K562 (cell line): ENCODE measurements around the gene COL28A1. TPM values are rescaled to one million over a fixed set of nuclear protein-coding genes. Genes with fewer than 3 reads are reported as not detected.

Experiments
- ATAC-seq: fragments of 200-7000 bp; cut with Tn5 transposase; 3 replicates; pipeline ENCODE4 v1.9.1; 2020; ENCODE audit warnings: moderate library complexity
- BruUV-seq: library from RNA; stranded (reverse); fragments of 400-500 nt; replicated peaks from 2 replicates; lab custom pipeline; 2021; lab: Mats Ljungman, UMichigan
- CTCF ChIA-PET: fragments of 300-600 bp; formaldehyde crosslinking; extraction: SDS; loops from one replicate; lab custom pipeline; 2021; ENCODE audit warnings: low intra/inter-chr PET ratio; lab: Yijun Ruan, JAX
- POLR2A ChIA-PET: fragments of 300-600, 350-650 bp; sonication (Branson Sonifier 250); formaldehyde crosslinking; extraction: SDS; loops from one replicate; lab custom pipeline; 2021; ENCODE audit warnings: antibody characterized with exemption, inconsistent platforms; lab: Yijun Ruan, JAX
- DNase-seq, 4 experiments: peaks; one replicate each; pipeline versions ENCODE4 v3.0.0 to v3.0.0-alpha.2; 2011 to 2018; ENCODE audit warnings: low spot score in 3 of 4, mixed read lengths in 3 of 4; ENCODE audit errors: extremely low read depth in 1 of 4
- FAIRE-seq: peaks from 2 replicates; lab custom pipeline; 2011; peaks lifted over from hg19 to GRCh38; lab: Jason Lieb, UNC
- H2AFZ ChIP-seq: 2 replicates; pipeline ENCODE4 v1.6.0; 2011; ENCODE audit warnings: low read depth, low read length, control low read depth, inconsistent platforms
- H3K27ac ChIP-seq: fragments of 200-600 bp; 3 replicates; pipeline ENCODE4 v1.8.0; 2011; ENCODE audit warnings: low read depth, mild to moderate bottlenecking, control low read depth, inconsistent platforms, low read length, moderate library complexity, mixed read lengths; ENCODE audit errors: extremely low read depth
- H3K27me3 ChIP-seq, 2 experiments: fragments of 300-600 bp in 1 of 2; 2 replicates in 1 of 2; 3 replicates in 1 of 2; pipeline versions ENCODE4 v1.6.0 to v1.8.0; 2011; ENCODE audit warnings: inconsistent platforms in 2 of 2, low read length in 2 of 2, mild to moderate bottlenecking in 1 of 2, mixed read lengths in 1 of 2, moderate library complexity in 1 of 2; ENCODE audit not compliant: control insufficient read depth in 2 of 2, insufficient read depth in 2 of 2
- H3K36me3 ChIP-seq: fragments of 300-600 bp; 3 replicates; pipeline ENCODE4 v1.8.0; 2011; ENCODE audit warnings: mild to moderate bottlenecking, low read length, inconsistent platforms; ENCODE audit not compliant: control insufficient read depth, insufficient read depth
- H3K4me1 ChIP-seq, 2 experiments: fragments of 200-600 bp in 1 of 2; replicated peaks in 1 of 2; 2 replicates in 1 of 2; 3 replicates in 1 of 2; pipeline versions ENCODE4 v1.5.1 to v1.8.0; 2011; ENCODE audit warnings: inconsistent platforms in 2 of 2, low read length in 2 of 2, mild to moderate bottlenecking in 1 of 2, mixed read lengths in 1 of 2, moderate library complexity in 1 of 2; ENCODE audit not compliant: control insufficient read depth in 2 of 2, insufficient read depth in 2 of 2
- H3K4me2 ChIP-seq: 2 replicates; pipeline ENCODE4 v1.6.1; 2011; ENCODE audit warnings: low read length, control low read depth, inconsistent platforms, mixed read lengths; ENCODE audit not compliant: insufficient read depth
- H3K4me3 ChIP-seq: fragments of 200-600 bp; sonication (generic), shearing (Covaris generic); 2 replicates; pipeline ENCODE4 v1.5.1; 2016; ENCODE audit warnings: control low read depth, inconsistent platforms
- H3K79me2 ChIP-seq: fragments of 200-600 bp; 3 replicates; pipeline ENCODE4 v1.8.0; 2011; ENCODE audit warnings: low read length, inconsistent platforms; ENCODE audit not compliant: control insufficient read depth, insufficient read depth
- H3K9ac ChIP-seq, 2 experiments: 2 replicates each; pipeline versions ENCODE4 v1.6.0 to v1.6.1; 2011; ENCODE audit warnings: low read depth in 2 of 2, low read length in 2 of 2, control low read depth in 1 of 2, inconsistent platforms in 1 of 2, mild to moderate bottlenecking in 1 of 2, mixed read lengths in 1 of 2; ENCODE audit not compliant: insufficient read depth in 1 of 2
- H3K9me1 ChIP-seq: one replicate; pipeline ENCODE4 v1.6.0; 2011; ENCODE audit warnings: inconsistent platforms, mild to moderate bottlenecking, low read length, moderate library complexity; ENCODE audit not compliant: control insufficient read depth, insufficient read depth
- H3K9me3 ChIP-seq: replicated peaks from 2 replicates; pipeline ENCODE4 v1.5.1; 2011; ENCODE audit warnings: low read depth, low read length, inconsistent platforms; ENCODE audit not compliant: control insufficient read depth, insufficient read depth
- H4K20me1 ChIP-seq: replicated peaks from 2 replicates; pipeline ENCODE4 v1.6.1; 2011; ENCODE audit warnings: low read length, inconsistent platforms, mixed read lengths; ENCODE audit not compliant: control insufficient read depth, insufficient read depth
- CTBP1 ChIP-seq: fragments of 450-650 bp; IDR thresholded peaks from 2 replicates; pipeline ENCODE4 v1.6.1; 2016; ENCODE audit warnings: borderline replicate concordance
- ELK1 ChIP-seq: sonication (generic); formaldehyde crosslinking; IDR thresholded peaks from 2 replicates; pipeline ENCODE4 v1.8.1; 2022; ENCODE audit warnings: missing genetic modification reagents
- MLX ChIP-seq, 2 experiments: fragments of 450-650 bp in 1 of 2; sonication (generic) in 1 of 2; formaldehyde crosslinking; conservative IDR thresholded peaks; 2 replicates each; pipeline versions ENCODE4 v1.4.0 to v1.8.1; 2020 to 2022; ENCODE audit warnings: mild to moderate bottlenecking in 1 of 2, missing genetic modification reagents in 1 of 2
- NFIX ChIP-seq: fragments of 250-450 bp; sonication (Bioruptor Pico); IDR thresholded peaks from 2 replicates; pipeline ENCODE4 v1.4.0; 2020; ENCODE audit warnings: low read depth, mild to moderate bottlenecking, moderate library complexity
- NKRF ChIP-seq: fragments of 450-650 bp; IDR thresholded peaks from 2 replicates; pipeline ENCODE4 v1.6.1; 2016; ENCODE audit warnings: borderline replicate concordance
- POLR2G ChIP-seq: fragments of 200-400 bp; formaldehyde crosslinking; IDR thresholded peaks from 2 replicates; pipeline ENCODE4 v1.6.1; 2017; ENCODE audit warnings: low read depth, mild to moderate bottlenecking, antibody characterized with exemption, low read length, moderate library complexity
- SMAD1 ChIP-seq: fragments of 150-350 bp; IDR thresholded peaks from 2 replicates; pipeline ENCODE4 v1.6.1; 2014; ENCODE audit warnings: low read length, low read depth; ENCODE audit not compliant: partially characterized antibody
- ZNF124 ChIP-seq: sonication (generic); formaldehyde crosslinking; IDR thresholded peaks from 2 replicates; pipeline ENCODE4 v1.8.1; 2022; ENCODE audit warnings: missing genetic modification reagents
- ZNF699 ChIP-seq: fragments of 250-450 bp; sonication (Bioruptor Pico); IDR thresholded peaks from 2 replicates; pipeline ENCODE4 v1.8.0; 2021; ENCODE audit warnings: mild to moderate bottlenecking, moderate library complexity; ENCODE audit not compliant: insufficient replicate concordance
- WGBS: fragments of 100-300 bp; shearing (Covaris generic); methylation state at CpG from one replicate; pipeline ENCODE4 v1.1.6; 2016; ENCODE audit warnings: low coverage, mixed read lengths; ENCODE audit not compliant: insufficient coverage; ENCODE audit errors: missing lambda C conversion rate; 5-methylcytosine and 5-hydroxymethylcytosine counted together
- in situ Hi-C: fragments of 300-500 bp; cut with MboI; formaldehyde crosslinking; loops from 4 replicates; pipeline ENCODE4 v1.15.0; 2018; ENCODE audit warnings: inconsistent platforms, mixed read lengths
- intact Hi-C: fragments of 100-400 bp; cut with micrococcal nuclease; formaldehyde crosslinking; loops from 2 replicates; pipeline ENCODE4 v1.14.2; 2022
- polyA plus RNA-seq, 8 experiments: library from polyadenylated mRNA; depleted of rRNA in 4 of 8; stranded (reverse) in 5 of 8; unstranded in 3 of 8; fragments of >200 nt; fragmentation: Nextera tagmentation in 2 of 8; fragmentation: Illumina TruSeq in 1 of 8; extraction: Ambion mirVana in 2 of 8; extraction: Trizol in 1 of 8; gene quantifications; 2 replicates each; pipeline versions ENCODE4 v1.2.1 to v1.2.3, GENCODE V29; 2011 to 2014; ENCODE audit warnings: inconsistent platforms in 1 of 8, missing spikeins in 1 of 8
- total RNA-seq, 7 experiments: library from RNA; depleted of rRNA in 6 of 7; stranded (reverse); fragments of >200 nt in 6 of 7; fragmentation: Illumina TruSeq in 2 of 7; extraction: Trizol in 2 of 7; gene quantifications; 2 replicates each; pipeline versions ENCODE4 v1.2.1 to v1.2.3, GENCODE V29; 2011 to 2021; ENCODE audit warnings: low replicate concordance in 1 of 7

Gene COL28A1
- total and polyA plus RNA-seq, 9 of the 15 experiments (the other 6 are each of a cell fraction or from before 2014, with no cell fraction given): 0.03 to 0.13 (median 0.05) TPM; not detected in 3

- TF ChIP-seq POLR2G: peak; percentile 97
Measured at GRCh38 chr7:7566651-7567611, 31.3 kb upstream of the COL28A1 start, which contains the start of gene MIOS (continued).

GRCh38 chr7:7565746-7566650, 30.3 kb upstream of the COL28A1 start:
- no peak for DNase-seq
- H3K79me2 ChIP-seq: peaks cover 40% of the 10 kb centered on the region
- TSS peak; percentile 64 for BruUV-seq
- peak overlapping the region; percentile 86 for H3K4me2 ChIP-seq
- H4K20me1 ChIP-seq: no peaks in the 10 kb centered on the region
- peak overlapping the region; percentile 84 to 94; a peak in 3 of 4 replicates for H3K9ac ChIP-seq
- FAIRE-seq: no peak
- peaks cover 10 to 14% of the 10 kb centered on the region in 2 experiments; a peak in 4 of 5 replicates for H3K4me1 ChIP-seq
- POLR2A ChIA-PET: no interaction called here
- intact Hi-C loops: loop anchor here (2.0 kb wide), 1 partner anchor 75 kb away; the partner anchor contains the start of gene UMAD1
- WGBS: 84% methylated on average over 26 of the region's 26 CpGs
- H3K36me3 ChIP-seq: peaks cover 20% of the 10 kb centered on the region
- peak overlapping the region; percentile 96 for H2AFZ ChIP-seq
- peak overlapping the region; percentile 81 for H3K4me3 ChIP-seq
- H3K27ac ChIP-seq: peak overlapping the region; percentile 43; the same call in 2 of the 3 replicates
- ATAC-seq: no peak
- H3K9me1 ChIP-seq: no peaks in the 10 kb centered on the region
- no peaks in the 10 kb centered on the region for H3K9me3 ChIP-seq
- in situ Hi-C loops: no loop called here
- no peaks in the 10 kb centered on the region for H3K27me3 ChIP-seq
- CTCF ChIA-PET: no interaction called here
- no peak for TF ChIP-seq MLX (CRISPR knock-in tag; conservative IDR thresholded peaks at IDR 0.05)
- TF ChIP-seq ZNF124 (CRISPR knock-in tag): no peak
- no peak for TF ChIP-seq SMAD1
- TF ChIP-seq ZNF699 (CRISPR knock-in tag): no peak
- no peak for TF ChIP-seq NKRF
- TF ChIP-seq NFIX: no peak
- no peak for TF ChIP-seq CTBP1
- no peak for TF ChIP-seq ELK1 (CRISPR knock-in tag)
